OCI-LY7 (cell line): ENCODE measurements around the gene BCAS4. TPM values are rescaled to one million over a fixed set of nuclear protein-coding genes. Genes with fewer than 3 reads are reported as not detected.

ENCODE experiments used
- BruUV-seq: library from RNA; stranded (reverse); fragments of 400-500 nt; replicated peaks from 2 replicates; lab custom pipeline; 2021; lab: Mats Ljungman, UMichigan
- CTCF ChIA-PET: fragments of 300-600 bp; sonication (Branson Sonifier 250); formaldehyde crosslinking; loops from one replicate; lab custom pipeline; 2022; ENCODE audit warnings: antibody characterized with exemption; ENCODE audit not compliant: unreplicated experiment; lab: Charles Lee
- POLR2A ChIA-PET: fragments of 300-600 bp; sonication (Branson Sonifier 250); formaldehyde crosslinking; loops from one replicate; lab custom pipeline; 2022; ENCODE audit warnings: antibody characterized with exemption; lab: Charles Lee
- DNase-seq: peaks from one replicate; pipeline ENCODE4 v3.0.0-alpha.2; 2015; ENCODE audit warnings: low spot score
- H2AFZ ChIP-seq: fragments of 200-600 bp; sonication (generic), shearing (Covaris generic); 2 replicates; pipeline ENCODE4 v1.6.1; 2014; ENCODE audit warnings: mild to moderate bottlenecking, antibody characterized with exemption, low read length, moderate library complexity
- H3K27ac ChIP-seq: fragments of 200-600 bp; sonication (generic); 2 replicates; pipeline ENCODE4 v1.5.1; 2014; ENCODE audit warnings: mixed run types, low read depth, mild to moderate bottlenecking, moderate library complexity, low read length, inconsistent platforms; ENCODE audit not compliant: poor library complexity, severe bottlenecking
- H3K36me3 ChIP-seq: fragments of 200-600 bp; sonication (generic); 2 replicates; pipeline ENCODE4 v1.6.1; 2014; ENCODE audit warnings: mild to moderate bottlenecking, antibody characterized with exemption, low read length, moderate library complexity, mixed read lengths; ENCODE audit not compliant: insufficient read depth
- H3K4me1 ChIP-seq: fragments of 200-600 bp; sonication (generic); 2 replicates; pipeline ENCODE4 v1.5.1; 2014; ENCODE audit warnings: mild to moderate bottlenecking, low read length; ENCODE audit not compliant: insufficient read depth, poor library complexity, severe bottlenecking
- H3K4me2 ChIP-seq: fragments of 200-600 bp; sonication (generic); 2 replicates; pipeline ENCODE4 v1.6.1; 2014; ENCODE audit warnings: mild to moderate bottlenecking, low read length
- H3K4me3 ChIP-seq: fragments of 200-600 bp; sonication (generic); 2 replicates; pipeline ENCODE4 v1.5.1; 2014; ENCODE audit warnings: mild to moderate bottlenecking, low read depth, low read length; ENCODE audit not compliant: poor library complexity, severe bottlenecking
- H3K79me2 ChIP-seq: fragments of 200-600 bp; sonication (generic); 2 replicates; pipeline ENCODE4 v1.6.1; 2016; ENCODE audit warnings: low read depth, mild to moderate bottlenecking, low read length, moderate library complexity, mixed read lengths; ENCODE audit not compliant: insufficient read depth
- H3K9me2 ChIP-seq: fragments of 200-600 bp; sonication (generic); 2 replicates; pipeline ENCODE4 v1.6.1; 2016; ENCODE audit warnings: mild to moderate bottlenecking, low read length, mixed read lengths; ENCODE audit not compliant: insufficient read depth
- H3K9me3 ChIP-seq: fragments of 200-600 bp; sonication (generic); 2 replicates; pipeline ENCODE4 v1.6.1; 2014; ENCODE audit warnings: mild to moderate bottlenecking, mixed run types, low read length, mixed read lengths
- H4K20me1 ChIP-seq: fragments of 200-600 bp; sonication (generic); 2 replicates; pipeline ENCODE4 v1.6.1; 2014; ENCODE audit warnings: mild to moderate bottlenecking, antibody characterized with exemption, low read length, moderate library complexity, mixed read lengths; ENCODE audit not compliant: insufficient read depth
- CTCF ChIP-seq: fragments of 200-600 bp; sonication (generic); conservative IDR thresholded peaks from 2 replicates; pipeline ENCODE4 v1.5.1; 2014; ENCODE audit warnings: mild to moderate bottlenecking, antibody characterized with exemption, low read length, moderate library complexity, mixed read lengths
- EZH2phosphoT487 ChIP-seq: fragments of 200-600 bp; sonication (generic); IDR thresholded peaks from 2 replicates; pipeline ENCODE4 v1.6.1; 2018; ENCODE audit warnings: low read depth, borderline replicate concordance, mild to moderate bottlenecking, mixed run types, antibody characterized with exemption, low read length, moderate library complexity, mixed read lengths
- intact Hi-C: fragments of 100-400 bp; cut with micrococcal nuclease; formaldehyde crosslinking; loops from one replicate; pipeline ENCODE4 v1.10.0; 2022; ENCODE audit not compliant: unreplicated experiment
- total RNA-seq, 2 experiments: library from RNA; depleted of rRNA in 1 of 2; stranded (reverse); fragments of >200 nt in 1 of 2; shearing (Covaris generic) in 1 of 2; gene quantifications; 2 replicates each; pipeline ENCODE4 v1.2.3, GENCODE V29; 2014 to 2022

Gene BCAS4
- total RNA-seq, 2 experiments from 2014 or later: 173 to 181 TPM

DNA sequence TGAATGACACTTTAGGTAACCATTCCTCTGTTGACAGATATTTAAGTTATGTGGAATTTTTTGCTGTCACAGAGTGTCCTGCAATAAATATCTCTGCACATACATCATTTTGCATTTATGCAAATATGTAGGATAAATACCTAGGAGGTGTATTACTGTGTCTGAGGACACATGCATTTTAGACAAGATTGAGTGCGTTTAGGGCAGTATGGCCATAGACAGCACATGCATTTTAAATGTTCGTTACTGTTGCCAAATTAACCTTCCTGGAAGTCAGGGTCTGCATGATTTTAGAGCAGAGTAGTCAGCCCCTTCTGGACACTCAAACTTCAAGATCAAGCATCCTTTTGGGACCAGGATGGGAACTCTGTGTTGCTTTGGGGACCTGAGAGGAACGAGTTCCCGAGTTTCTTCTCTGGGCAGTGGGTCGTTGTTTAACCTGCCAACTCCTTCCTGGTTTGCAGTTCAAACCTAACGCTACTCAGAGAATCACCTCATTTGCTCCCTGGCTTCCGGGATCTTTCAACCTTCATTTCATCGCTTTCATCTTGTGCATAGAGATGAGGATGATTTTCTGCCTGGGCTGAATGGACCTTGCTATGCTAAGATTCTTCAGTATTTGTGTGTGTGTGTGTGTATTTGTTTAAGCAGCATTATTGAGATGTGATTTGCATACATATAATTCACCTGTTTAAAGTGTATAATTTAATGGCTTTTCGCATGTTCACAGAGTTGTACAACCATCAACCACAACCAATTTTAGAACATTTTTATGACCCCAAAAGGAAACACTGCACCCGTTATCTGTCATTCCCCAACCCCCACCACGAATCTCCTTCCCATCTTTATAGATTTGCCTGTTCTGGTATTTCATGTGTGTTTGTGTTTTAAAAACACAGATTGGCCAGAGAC is 9.8 kb downstream of the BCAS4 start:
- Histone ChIP-seq H3K4me2 (peak overlapping the region; percentile 90), H3K4me1 (peaks cover 100% of the 10 kb centered on the region), H3K9me3 (peaks cover 5% of the 10 kb centered on the region; the same call in 1 of the 2 replicates), H3K36me3 (peaks cover 61% of the 10 kb centered on the region), H3K9me2 (no peaks in the 10 kb centered on the region), H2AFZ (no peak overlapping the region; the same call in 1 of the 2 replicates), H3K27ac (peak overlapping the region; percentile 98), H4K20me1 (no peaks in the 10 kb centered on the region), H3K4me3 (peak overlapping the region; percentile 57), H3K79me2 (peaks cover 98% of the 10 kb centered on the region)
- TF ChIP-seq CTCF (no peak), EZH2phosphoT487 (no peak)
- intact Hi-C loops: loop anchor here (2.0 to 10.0 kb wide), 2 partner anchors 14 to 660 kb away; no protein-coding TSS in a partner anchor
- ChIA-PET POLR2A (interaction anchor here (0.6 to 11.7 kb wide), 3 partner anchors 12 to 95 kb away, joined by 3 to 230 read pairs (median 3); no protein-coding TSS in a partner anchor), CTCF (interaction anchor here (1.0 kb wide), 1 partner anchor 10 kb away, joined by 3 read pairs; the partner anchor contains the start of gene BCAS4)
- DNase-seq: peak; percentile 74
- BruUV-seq: no TSS peak

GRCh38 chr20:50805349-50805684 is 10.5 kb downstream of the BCAS4 start:
- POLR2A ChIA-PET: interaction anchor here (0.6 to 1.7 kb wide), 4 partner anchors 9 to 153 kb away, joined by 3 to 5 read pairs (median 4); partner anchors contain the start of genes DPM1 and MOCS3

More at GRCh38 chr20:50805349-50805684, 10.5 kb downstream of the BCAS4 start:
- CTCF ChIA-PET: no interaction called here
- peaks cover 66% of the 10 kb centered on the region for H3K36me3 ChIP-seq
- TF ChIP-seq EZH2phosphoT487: no peak
- no peak for TF ChIP-seq CTCF
- BruUV-seq: TSS peak; percentile 13
- intact Hi-C loops: loop anchor here (2.0 to 10.0 kb wide), 2 partner anchors 13 to 659 kb away; no protein-coding TSS in a partner anchor
- H4K20me1 ChIP-seq: no peaks in the 10 kb centered on the region
- DNase-seq: peak; percentile 75
- H3K4me1 ChIP-seq: peaks cover 100% of the 10 kb centered on the region
- H3K9me2 ChIP-seq: no peaks in the 10 kb centered on the region
- H3K4me2 ChIP-seq: peak overlapping the region; percentile 90
- peak overlapping the region; percentile 57 for H3K4me3 ChIP-seq
- H3K27ac ChIP-seq: peak overlapping the region; percentile 98
- peaks cover 7% of the 10 kb centered on the region; the same call in 1 of the 2 replicates for H3K9me3 ChIP-seq
- no peak overlapping the region; the same call in 1 of the 2 replicates for H2AFZ ChIP-seq
- peaks cover 99% of the 10 kb centered on the region for H3K79me2 ChIP-seq
